ENCODE measurements around the gene WDFY4. TPM values are rescaled to one million over a fixed set of nuclear protein-coding genes. Genes with fewer than 3 reads are reported as not detected.

The WDFY4 gene
- total and polyA plus RNA-seq, 9 of the 15 experiments (the other 6 are each of a cell fraction or from before 2014, with no cell fraction given): 0.01 to 0.02 (median 0.01) TPM; not detected in 6

DNA sequence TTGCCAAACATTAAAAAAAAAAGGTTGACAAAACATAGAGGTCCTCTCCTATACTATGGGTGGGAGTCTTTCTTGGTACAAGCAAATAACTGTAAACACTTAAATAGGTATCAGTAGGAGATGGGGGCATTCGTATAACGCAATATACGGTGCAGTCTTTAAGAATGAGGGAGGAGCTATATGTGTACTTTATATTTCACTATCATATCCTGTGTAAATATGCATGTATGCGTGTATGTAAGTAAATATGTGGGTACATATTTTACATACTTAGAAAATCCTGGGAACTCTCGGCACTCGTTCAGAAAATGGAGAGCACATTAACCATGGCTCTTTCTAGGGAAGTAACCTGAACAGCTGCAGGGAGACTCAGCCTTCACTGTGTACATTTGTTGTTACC is 337.0 kb downstream of the WDFY4 start:
- intact Hi-C loops (cut with micrococcal nuclease) (no loop called here), in situ Hi-C loops (cut with MboI) (no loop called here)
- Histone ChIP-seq H3K4me3 (no peak overlapping the region), H3K4me1 (replicated peaks in 1 of 2; ENCODE audit: control insufficient read depth in 2 of 2, insufficient read depth in 2 of 2, low read length in 2 of 2) (no peaks in the 10 kb centered on the region), H3K27ac (ENCODE audit: extremely low read depth, low read depth, low read length) (no peak overlapping the region), H3K79me2 (ENCODE audit: control insufficient read depth, insufficient read depth, low read length) (no peaks in the 10 kb centered on the region), H3K9me3 (replicated peaks; ENCODE audit: control insufficient read depth, insufficient read depth, low read depth, low read length) (no peaks in the 10 kb centered on the region), H4K20me1 (replicated peaks; ENCODE audit: control insufficient read depth, insufficient read depth, low read length) (no peaks in the 10 kb centered on the region), H3K27me3 (ENCODE audit: control insufficient read depth in 2 of 2, insufficient read depth in 2 of 2, low read length in 2 of 2) (no peaks in the 10 kb centered on the region), H3K4me2 (ENCODE audit: insufficient read depth, low read length) (no peak overlapping the region), H3K9ac (ENCODE audit: insufficient read depth in 1 of 2, low read depth in 2 of 2, low read length in 2 of 2) (no peak overlapping the region), H3K9me1 (ENCODE audit: control insufficient read depth, insufficient read depth, low read length) (no peaks in the 10 kb centered on the region), H3K36me3 (ENCODE audit: control insufficient read depth, insufficient read depth, low read length) (no peaks in the 10 kb centered on the region), H2AFZ (ENCODE audit: low read depth, low read length) (no peak overlapping the region)
- WGBS (ENCODE audit: insufficient coverage, low coverage, missing lambda C conversion rate): 56% methylated on average over 6 of the region's 6 CpGs
- no peak for ATAC-seq
- no peak for FAIRE-seq
- BruUV-seq (replicated peaks): no TSS peak
- DNase-seq (ENCODE audit: extremely low read depth in 1 of 4, low spot score in 3 of 4): no peak
- POLR2A ChIA-PET: interaction anchor here (1.6 kb wide), 1 partner anchor 11 kb away, joined by 4 read pairs; no protein-coding TSS in a partner anchor
- CTCF ChIA-PET (ENCODE audit: low intra/inter-chr PET ratio): interaction anchor here (0.7 kb wide), 1 partner anchor 86 kb away, joined by 3 read pairs; no protein-coding TSS in a partner anchor
- TF ChIP-seq, protein P1, sequence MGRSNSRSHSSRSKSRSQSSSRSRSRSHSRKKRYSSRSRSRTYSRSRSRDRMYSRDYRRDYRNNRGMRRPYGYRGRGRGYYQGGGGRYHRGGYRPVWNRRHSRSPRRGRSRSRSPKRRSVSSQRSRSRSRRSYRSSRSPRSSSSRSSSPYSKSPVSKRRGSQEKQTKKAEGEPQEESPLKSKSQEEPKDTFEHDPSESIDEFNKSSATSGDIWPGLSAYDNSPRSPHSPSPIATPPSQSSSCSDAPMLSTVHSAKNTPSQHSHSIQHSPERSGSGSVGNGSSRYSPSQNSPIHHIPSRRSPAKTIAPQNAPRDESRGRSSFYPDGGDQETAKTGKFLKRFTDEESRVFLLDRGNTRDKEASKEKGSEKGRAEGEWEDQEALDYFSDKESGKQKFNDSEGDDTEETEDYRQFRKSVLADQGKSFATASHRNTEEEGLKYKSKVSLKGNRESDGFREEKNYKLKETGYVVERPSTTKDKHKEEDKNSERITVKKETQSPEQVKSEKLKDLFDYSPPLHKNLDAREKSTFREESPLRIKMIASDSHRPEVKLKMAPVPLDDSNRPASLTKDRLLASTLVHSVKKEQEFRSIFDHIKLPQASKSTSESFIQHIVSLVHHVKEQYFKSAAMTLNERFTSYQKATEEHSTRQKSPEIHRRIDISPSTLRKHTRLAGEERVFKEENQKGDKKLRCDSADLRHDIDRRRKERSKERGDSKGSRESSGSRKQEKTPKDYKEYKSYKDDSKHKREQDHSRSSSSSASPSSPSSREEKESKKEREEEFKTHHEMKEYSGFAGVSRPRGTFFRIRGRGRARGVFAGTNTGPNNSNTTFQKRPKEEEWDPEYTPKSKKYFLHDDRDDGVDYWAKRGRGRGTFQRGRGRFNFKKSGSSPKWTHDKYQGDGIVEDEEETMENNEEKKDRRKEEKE (IDR thresholded peaks at IDR 0.05; ENCODE audit: borderline replicate concordance in 1 of 2, control insufficient read depth in 1 of 2, low read depth in 2 of 2, low read length in 1 of 2): no peak
- TF ChIP-seq, protein P2, sequence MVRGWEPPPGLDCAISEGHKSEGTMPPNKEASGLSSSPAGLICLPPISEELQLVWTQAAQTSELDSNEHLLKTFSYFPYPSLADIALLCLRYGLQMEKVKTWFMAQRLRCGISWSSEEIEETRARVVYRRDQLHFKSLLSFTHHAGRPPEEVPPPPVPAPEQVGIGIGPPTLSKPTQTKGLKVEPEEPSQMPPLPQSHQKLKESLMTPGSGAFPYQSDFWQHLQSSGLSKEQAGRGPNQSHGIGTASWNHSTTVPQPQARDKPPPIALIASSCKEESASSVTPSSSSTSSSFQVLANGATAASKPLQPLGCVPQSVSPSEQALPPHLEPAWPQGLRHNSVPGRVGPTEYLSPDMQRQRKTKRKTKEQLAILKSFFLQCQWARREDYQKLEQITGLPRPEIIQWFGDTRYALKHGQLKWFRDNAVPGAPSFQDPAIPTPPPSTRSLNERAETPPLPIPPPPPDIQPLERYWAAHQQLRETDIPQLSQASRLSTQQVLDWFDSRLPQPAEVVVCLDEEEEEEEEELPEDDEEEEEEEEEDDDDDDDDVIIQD (CRISPR knock-in tag; IDR thresholded peaks at IDR 0.05): no peak
- TF ChIP-seq NONO (IDR thresholded peaks at IDR 0.05; ENCODE audit: low read depth in 2 of 2, low read length in 1 of 2) (no peak), ZNF324 (CRISPR knock-in tag; IDR thresholded peaks at IDR 0.05) (no peak), MTF1 (CRISPR knock-in tag; IDR thresholded peaks at IDR 0.05; ENCODE audit: borderline replicate concordance) (no peak), ZNF785 (CRISPR knock-in tag; IDR thresholded peaks at IDR 0.05) (no peak), CTBP1 (IDR thresholded peaks at IDR 0.05; ENCODE audit: borderline replicate concordance) (no peak), ZNF384 (IDR thresholded peaks at IDR 0.05; ENCODE audit: low read depth, low read length) (no peak), ARID1B (IDR thresholded peaks at IDR 0.05) (no peak), KDM5B (IDR thresholded peaks at IDR 0.05; ENCODE audit: insufficient replicate concordance, low read depth, low read length) (no peak), HMG20B (CRISPR knock-in tag; IDR thresholded peaks at IDR 0.05) (no peak), FOXJ3 (CRISPR knock-in tag; IDR thresholded peaks at IDR 0.05) (no peak)
- TF ChIP-seq, protein P3, sequence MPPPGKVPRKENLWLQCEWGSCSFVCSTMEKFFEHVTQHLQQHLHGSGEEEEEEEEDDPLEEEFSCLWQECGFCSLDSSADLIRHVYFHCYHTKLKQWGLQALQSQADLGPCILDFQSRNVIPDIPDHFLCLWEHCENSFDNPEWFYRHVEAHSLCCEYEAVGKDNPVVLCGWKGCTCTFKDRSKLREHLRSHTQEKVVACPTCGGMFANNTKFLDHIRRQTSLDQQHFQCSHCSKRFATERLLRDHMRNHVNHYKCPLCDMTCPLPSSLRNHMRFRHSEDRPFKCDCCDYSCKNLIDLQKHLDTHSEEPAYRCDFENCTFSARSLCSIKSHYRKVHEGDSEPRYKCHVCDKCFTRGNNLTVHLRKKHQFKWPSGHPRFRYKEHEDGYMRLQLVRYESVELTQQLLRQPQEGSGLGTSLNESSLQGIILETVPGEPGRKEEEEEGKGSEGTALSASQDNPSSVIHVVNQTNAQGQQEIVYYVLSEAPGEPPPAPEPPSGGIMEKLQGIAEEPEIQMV (tag; conservative IDR thresholded peaks at IDR 0.05; ENCODE audit: low read depth): no peak
- TF ChIP-seq, protein P4, sequence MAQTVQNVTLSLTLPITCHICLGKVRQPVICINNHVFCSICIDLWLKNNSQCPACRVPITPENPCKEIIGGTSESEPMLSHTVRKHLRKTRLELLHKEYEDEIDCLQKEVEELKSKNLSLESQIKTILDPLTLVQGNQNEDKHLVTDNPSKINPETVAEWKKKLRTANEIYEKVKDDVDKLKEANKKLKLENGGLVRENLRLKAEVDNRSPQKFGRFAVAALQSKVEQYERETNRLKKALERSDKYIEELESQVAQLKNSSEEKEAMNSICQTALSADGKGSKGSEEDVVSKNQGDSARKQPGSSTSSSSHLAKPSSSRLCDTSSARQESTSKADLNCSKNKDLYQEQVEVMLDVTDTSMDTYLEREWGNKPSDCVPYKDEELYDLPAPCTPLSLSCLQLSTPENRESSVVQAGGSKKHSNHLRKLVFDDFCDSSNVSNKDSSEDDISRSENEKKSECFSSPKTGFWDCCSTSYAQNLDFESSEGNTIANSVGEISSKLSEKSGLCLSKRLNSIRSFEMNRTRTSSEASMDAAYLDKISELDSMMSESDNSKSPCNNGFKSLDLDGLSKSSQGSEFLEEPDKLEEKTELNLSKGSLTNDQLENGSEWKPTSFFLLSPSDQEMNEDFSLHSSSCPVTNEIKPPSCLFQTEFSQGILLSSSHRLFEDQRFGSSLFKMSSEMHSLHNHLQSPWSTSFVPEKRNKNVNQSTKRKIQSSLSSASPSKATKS (CRISPR knock-in tag; IDR thresholded peaks at IDR 0.05): no peak
